Measurements from ENCODE around the gene INPP5E.

INPP5E gene

DNA sequence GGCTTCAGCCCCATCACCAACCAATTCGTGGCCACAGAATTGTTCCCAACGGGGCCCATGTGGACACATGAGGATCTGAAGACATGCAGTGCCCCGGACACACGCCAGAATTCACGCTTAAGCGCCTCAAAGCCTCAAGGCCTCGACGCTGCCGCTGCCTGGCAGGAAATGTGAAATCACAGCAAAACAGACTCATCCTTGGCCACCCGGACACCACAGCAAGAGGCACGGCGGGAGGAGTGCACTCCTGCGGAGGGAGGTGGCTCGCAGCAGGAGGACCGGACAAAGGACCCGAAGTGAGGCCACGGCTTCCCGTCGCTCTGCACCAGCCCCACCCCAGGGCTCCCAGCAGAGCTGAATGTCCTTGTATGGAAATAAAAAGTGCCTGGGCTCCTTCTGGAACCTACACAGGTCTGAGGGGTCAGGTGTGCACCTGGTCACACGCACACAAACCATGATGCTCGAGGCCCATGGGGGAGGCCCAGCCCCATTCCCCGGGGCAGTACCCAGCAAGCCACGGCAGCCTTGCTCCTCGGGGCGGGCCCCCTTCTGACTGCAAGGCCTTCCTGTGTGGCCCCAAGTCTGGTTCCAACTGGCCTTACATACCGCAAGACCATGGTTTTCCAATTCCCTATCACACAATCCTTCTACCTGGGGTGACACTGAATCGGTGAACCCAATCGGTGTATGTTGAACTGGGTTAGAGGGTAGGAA, 33.2 kb upstream of the INPP5E start:
- no peak for DNase-seq (ENCODE audit: low read depth in 2 of 2)

DNA sequence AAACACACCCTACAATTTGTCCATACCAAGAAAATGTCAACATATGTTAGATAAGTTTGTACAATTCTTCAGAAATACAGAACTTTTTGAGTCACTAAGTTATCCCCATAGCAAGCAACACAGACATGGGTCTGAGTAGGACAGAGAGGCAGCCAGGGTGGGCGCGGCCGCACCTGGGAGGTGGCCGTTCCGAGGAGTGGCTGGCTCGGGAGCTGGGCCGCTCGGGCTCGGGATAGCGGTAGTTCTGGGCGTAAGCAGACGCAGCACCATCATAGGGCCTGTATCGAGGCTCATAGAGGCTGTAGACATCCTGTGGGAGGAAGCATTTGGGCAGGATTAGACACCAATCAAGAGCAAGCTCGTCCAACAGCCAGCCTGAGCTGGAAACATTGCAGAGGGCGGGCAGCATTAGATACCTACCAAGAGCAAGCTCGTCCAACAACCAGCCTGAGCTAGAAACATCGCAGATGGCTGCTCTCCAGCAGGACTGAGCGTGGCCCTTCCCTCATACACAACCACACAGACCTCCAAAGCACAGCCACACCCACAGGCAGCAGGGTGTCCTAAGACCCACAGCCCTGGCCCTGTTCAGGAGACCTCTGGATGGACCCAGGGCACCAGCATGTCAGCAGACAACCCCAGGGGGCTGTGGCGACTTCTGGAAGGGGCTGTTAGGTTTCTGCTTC, 32.3 kb upstream of the INPP5E start:
- no peak for DNase-seq (ENCODE audit: low read depth in 2 of 2)

DNA sequence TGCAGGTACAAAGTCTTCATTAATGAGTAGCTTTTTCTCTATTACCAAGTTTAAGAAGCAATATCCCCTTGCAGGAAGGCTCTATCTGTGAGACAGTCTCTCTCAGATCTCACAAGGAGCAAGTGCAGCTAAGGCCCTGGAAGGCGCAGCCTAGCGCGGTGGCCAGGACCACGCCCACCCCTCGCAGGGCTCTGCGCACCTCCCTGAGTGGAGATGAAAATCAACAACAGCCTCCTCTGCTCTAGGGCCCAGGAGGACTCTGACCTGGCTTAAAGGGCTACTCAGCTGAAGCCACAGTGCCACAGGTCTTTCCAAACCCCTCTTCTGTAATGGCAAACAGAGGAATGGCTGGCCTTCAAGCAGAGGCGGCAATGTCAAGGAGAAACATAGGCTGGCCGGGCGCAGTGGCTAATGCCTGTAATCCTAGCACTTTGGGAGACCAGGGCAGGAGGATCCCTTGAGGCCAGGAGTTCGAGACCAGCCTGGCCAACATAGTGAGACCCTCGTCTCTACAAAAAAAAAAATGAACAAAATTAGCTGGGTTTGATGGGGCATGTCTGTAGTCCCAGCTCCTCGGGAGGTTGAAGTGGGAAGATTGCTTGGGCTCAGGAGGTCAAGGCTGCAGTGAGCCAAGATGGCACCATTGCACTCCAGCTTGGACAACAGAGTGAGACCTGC, 31.3 kb upstream of the INPP5E start:
- DNase-seq (ENCODE audit: low read depth in 2 of 2): no peak

DNA sequence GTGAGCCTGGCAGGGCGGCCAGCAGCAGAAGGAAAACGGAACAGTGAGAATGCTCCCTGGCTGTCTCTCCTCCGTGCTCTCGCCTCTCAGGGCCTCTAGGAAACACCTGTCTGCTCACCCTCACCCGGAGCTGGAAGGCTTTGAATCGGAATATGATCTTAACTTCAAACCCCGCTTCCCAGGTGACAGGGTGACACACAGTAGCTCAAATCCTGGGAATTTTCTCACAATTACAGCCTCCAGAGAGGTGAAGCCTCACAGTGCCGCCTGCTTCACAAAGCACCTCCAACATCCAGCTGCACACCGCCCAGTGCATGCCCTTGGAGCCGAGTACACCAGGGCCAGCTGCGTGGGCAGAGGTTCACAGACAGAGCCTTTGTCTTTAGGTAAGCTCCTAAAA, 30.7 kb upstream of the INPP5E start:
- no peak for DNase-seq (ENCODE audit: low read depth in 2 of 2)

DNA sequence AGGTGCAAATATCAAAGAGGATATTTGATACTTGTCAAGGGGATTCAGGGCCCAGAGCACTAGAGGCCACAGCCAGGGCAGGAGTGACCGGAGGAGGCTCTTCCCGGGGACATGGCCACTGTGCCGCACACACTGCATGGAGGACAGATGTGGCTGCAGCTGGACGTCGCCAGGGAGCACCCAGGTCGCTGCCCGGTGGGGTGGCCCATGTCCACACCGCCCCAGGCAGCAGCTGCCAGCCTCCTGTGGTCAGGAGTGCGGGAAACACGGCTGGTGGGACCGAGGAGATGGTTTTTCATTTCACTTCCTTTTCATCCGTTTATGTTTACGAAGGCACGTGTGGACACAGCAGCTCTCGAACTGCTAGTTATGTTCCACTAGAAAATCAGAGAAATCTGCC, 28.1 kb upstream of the INPP5E start:
- no peak for DNase-seq (ENCODE audit: low read depth in 2 of 2)

DNA sequence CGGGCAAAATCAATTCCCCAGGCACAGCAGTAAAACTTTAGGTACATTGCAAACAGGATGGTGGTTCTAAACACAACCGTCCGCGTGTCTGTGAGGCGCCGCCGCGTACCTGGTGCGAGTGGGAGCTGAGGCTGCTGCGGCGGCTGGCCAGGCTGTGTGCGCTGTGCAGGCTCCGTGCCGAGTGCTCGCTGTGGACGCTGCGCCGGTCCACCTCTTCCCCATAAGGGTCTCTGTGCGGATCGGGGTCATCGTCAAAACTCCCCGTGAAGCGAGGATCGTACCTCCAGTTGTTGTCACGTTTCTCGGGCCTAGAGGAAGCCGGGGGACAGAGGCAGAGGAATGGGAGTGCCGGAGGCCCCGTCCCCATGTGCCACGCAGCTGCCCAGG, 26.5 kb upstream of the INPP5E start:
- DNase-seq (ENCODE audit: low read depth in 2 of 2): no peak

DNA sequence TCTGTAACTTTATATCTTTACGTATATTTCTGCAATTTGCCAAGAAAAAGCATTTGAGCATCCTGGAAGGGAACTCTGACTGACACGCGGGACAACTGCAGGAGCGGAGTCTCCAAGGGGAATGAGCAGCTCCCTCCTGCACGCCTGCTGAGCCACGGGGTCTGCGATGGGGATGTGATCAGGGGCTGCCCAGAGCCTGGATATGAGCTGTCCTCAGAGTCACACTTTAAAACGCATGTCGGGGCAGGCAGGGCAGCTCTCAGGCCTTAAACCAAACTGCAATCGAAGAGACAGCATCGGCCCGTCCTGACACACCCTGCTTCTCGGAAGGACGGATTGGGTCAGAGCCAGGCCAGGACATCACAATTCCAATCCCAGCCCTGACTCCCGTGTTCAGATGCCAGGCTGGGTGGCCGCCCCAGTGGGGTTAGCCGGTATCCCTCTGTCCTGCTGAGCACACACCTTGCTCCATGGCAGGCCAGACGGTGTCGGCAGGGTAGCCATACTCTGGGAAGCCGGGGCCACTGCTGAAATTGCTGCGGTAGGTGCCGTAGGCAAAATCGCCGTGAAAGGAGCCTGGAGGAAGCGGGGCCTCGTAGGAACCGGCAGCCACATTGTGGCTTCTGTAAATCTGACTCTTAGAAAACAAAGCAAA, 26.0 kb upstream of the INPP5E start:
- no peak for DNase-seq (ENCODE audit: low read depth in 2 of 2)

DNA sequence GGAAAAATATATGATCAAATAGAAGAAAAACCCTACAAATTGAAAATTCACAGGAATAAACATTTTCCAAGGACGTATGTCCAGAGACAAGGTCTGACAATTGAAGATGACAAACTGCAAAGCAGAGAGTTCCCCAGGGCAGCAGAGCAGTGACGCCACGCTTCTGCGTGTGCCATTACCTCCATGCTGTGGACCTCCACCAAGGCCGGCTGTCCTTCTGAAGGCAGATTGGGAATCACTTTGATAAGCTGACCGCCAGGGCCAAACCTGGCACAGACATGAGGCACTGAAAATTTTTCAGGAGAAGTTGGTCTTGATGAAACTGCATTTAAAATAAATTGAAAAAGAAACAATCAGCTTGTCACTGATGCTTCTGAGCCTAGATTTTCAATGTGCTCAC, 24.6 kb upstream of the INPP5E start:
- no peak for DNase-seq (ENCODE audit: low read depth in 2 of 2)

DNA sequence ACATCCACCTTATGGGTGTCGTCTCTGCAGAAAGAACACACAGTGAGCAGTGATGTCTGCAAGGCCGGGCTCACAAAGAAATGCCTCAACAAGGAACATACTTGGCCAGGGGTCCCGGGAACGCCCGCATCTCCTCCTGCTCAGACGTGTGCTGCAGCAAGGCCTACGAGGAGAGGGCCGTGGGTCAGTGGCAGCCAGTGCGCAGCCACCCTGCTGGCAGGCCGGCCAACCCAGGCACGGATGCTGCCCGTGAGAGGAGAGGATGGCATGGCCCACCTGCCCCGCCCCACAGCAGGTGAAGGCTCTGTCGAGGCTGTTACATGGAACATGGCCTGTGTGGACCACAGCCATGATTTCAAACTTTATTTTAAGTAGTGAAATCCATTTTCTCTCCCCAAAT, 23.9 kb upstream of the INPP5E start:
- no peak for DNase-seq (ENCODE audit: low read depth in 2 of 2)

DNA sequence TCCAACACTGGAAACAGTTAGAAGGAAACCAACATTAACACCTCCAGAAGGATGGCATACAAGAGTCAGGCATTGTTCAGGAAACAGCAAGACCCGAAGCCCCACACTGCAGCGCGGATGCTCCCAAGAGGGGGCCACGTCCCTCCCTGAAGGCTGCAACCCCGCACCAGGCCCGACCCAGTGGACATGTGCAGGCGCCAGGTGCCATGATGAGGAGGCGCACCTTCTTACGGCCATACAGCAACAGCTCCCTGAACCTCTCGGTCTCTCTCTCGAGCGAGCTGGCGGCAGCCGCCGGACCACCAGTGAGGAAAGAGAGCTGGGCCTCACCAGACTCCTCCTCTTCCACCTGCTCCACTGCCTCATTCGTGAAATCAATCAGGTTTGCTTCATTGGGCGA, 23.0 kb upstream of the INPP5E start:
- no peak for DNase-seq (ENCODE audit: low read depth in 2 of 2)

DNA sequence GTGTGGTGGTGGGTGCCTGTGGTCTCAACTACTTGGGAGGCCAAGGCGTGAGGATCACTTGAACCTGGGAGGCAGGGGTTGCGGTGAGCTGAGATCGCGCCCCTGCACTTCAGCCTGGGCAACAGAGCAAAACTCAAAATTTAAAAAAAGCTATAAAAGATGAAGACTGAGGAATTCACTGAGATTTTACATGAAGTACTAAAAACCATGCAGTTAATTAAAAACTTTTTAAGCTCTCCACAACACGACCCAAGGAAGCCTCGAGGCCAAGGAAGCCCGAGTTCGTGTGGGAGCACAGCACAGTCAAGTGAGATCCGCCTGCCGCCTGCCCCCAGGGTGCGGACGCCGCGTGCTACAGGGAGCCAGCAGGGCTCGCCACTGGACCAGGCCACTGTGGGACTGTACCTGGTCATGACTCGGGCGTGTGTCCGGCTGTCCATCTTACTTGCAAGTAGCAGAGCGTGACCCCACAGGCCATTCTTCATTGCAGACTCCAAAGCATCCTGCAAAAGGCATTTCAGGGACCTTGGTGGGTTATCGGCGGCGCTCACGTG, 21.2 kb upstream of the INPP5E start:
- no peak for DNase-seq (ENCODE audit: low read depth in 2 of 2)

DNA sequence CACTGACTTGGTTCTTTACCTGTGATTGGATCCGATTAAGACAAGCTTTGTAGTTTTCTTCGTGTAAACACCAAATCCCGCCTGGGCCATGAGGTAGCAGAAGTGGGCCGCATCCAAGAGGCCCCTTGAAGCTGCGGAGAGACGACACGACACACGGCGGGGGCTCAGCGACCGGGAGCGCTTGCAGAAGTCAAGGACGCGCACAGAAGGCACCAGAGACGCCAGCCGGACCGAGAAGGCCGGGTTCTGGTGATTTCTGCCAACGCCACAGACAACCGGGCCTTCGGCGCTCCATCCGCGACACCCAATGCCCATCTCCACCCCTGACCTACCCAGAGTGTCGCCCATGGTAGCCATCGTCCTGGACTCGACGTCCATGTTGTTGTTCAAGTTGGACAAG, 19.8 kb upstream of the INPP5E start:
- DNase-seq (ENCODE audit: low read depth in 2 of 2): no peak

DNA sequence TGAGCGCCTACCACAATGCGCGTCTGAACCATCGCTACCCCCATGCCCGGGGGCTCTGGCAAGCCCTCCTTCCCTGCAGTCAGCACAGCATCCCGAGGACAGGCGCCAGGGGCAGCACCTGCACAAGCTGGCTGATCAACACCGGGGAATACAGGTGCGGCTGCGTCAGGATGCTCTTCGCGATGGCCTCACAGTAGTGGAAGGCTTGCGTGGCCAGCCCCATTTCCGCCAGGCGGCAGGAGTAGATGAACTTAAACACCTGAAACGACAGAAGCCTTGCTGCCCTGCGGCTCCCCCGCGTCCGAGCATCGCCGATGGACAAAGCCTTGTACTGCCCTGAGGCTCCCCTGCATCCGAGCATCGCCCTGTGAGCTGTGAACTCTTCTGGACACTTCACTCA, 17.7 kb upstream of the INPP5E start:
- no peak for DNase-seq (ENCODE audit: low read depth in 2 of 2)

DNA sequence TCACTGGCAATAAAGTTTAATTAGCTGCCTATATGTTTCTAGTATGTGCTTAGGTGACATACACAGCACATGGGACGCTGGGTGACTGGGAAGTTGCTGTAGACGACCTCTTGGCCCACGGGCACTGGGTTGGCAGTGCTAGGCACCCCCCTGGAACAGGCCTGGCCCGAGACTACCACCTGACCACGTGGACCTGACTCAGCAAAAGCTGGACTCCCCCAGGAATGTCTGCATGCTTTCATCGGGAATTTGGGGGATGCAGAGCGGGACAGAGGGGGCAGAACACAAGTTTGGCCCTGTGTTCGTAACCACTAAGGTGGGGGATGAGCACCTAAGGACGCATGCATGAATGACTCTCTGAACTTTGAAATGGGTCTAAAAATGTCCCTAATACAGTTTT, 16.6 kb upstream of the INPP5E start:
- DNase-seq (ENCODE audit: low read depth in 2 of 2): no peak

DNA sequence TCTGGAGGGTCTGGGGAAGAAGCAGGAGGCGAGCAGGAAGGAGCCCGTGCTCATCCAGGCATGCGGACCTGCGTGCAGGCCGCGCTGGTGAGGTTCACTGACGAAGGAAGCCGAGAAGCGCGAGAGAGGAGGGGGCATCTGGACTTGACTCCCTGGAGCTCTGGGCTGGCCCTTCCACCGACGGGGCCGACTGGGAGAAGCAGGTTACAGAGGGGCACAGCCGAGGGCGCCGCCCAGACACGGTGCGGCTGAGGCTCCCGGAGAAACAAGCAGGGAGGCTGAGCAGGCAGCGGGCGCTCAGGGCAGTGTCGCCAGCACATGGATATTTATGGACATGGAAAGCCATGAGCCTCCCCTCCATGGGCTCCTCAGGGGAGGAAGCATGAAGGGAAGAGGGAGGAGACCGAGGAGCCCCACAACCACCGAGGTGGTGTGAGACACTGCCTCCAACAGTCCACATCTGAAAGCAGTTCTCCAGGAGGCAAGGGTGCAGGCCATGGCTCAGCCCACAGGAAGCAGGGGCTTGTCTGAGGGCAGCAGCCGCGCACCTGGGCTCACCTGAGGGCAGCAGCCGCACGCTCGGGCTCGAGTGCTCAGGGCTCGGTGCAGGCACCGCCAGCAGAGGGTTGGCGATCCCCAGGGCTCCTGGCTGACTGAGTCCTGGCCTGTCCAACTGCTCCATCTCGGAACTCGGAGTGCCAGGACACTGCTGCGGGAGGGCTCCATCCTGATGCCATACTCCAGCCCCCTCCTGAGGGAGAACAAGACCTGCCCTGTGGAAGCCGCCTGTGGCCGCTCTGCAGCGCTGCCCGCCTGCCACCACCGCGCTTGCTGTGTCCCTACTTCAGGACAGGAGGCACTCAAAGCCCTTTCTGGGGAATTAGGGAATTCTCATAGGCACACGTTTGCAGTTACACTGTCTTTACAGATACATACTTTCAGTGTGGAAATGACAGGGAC, 15.7 kb upstream of the INPP5E start:
- no peak for DNase-seq (ENCODE audit: low read depth in 2 of 2)

DNA sequence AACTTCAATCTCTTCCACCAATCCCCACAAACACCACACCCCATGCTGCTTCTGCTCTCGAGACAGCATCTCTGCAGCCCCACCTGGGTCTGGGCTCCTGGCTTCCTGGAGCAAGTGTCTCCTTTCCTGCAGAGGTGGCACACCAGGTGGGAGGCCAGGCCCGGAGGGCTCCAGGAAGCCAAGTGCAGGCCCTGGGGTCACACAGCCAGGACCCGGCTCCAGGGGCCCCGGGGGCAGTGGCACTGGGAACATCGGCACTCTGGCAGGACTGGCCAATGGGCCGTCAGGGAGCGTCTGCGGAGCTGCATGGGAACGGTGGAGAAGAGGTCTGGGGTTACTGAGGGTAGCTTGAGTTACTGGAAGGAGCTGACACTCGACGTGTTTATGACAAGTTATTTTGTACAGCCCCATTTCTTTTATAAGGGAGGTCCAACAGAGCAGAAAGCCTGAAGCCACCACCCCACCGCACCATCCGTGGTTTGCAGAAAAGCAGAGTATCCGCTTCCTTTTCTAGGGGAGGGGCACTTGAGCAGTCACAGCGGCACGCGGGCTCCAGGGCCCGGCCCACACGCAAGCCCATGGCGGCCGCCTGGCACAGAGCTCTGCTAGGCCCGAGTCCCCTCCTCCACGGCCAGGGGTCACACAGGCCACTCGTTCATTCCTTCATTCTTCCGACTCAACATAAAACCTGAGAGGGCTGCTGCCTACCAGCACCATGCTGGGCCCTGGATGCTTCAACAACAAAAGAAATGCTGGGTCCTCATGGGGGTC, 14.6 kb upstream of the INPP5E start:
- DNase-seq (ENCODE audit: low read depth in 2 of 2): no peak

DNA sequence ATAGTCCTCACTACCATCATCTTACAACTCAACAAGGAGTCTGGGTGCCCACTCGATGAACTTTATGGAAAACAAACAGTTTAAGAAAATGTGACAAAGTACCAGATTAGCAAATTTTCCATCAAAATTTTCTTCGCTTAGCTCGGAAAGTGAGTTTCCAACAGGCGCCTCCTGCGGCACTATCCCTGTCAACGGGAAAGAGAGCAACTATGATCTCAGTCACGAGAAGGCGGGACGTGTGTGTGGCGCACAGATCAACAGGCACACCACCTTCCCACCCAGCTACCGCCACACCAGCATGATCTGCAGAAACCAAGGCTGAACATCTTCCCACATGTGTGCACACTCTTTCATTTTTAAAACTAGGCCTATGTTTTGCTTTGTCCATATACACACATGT, 13.7 kb upstream of the INPP5E start:
- DNase-seq (ENCODE audit: low read depth in 2 of 2): no peak

DNA sequence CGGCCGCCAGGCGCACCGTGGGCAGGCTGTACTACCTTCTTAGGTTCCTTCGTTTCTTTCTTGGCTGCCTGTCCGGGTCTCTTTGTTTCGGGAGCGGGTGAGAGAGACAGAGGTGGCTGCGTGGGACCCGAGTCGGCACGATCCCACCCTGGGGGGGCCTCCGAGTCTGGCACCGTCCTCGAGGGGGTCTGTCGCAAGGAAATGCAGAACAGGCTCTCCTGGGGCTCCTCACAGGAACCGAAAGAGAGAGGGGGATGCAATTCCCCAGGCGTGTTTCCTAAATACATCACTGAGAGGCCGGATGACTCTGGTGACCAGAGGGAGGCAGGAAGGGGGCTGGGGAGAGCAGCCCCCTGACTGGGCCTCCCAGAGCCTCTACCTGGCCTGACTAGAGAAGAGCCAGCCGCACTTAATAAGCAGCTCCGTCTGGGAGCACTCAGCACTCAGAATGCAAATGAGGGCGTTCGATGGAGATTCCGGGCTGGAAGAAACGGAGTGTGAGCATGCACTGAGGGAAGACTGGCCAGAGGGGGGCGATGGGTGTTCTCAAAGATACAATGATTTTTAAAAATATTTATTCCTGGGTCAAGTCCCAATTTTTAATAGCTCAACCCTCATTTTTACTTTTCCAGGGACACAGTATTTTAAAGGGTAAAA, 11.7 kb upstream of the INPP5E start:
- no peak for DNase-seq (ENCODE audit: low read depth in 2 of 2)

DNA sequence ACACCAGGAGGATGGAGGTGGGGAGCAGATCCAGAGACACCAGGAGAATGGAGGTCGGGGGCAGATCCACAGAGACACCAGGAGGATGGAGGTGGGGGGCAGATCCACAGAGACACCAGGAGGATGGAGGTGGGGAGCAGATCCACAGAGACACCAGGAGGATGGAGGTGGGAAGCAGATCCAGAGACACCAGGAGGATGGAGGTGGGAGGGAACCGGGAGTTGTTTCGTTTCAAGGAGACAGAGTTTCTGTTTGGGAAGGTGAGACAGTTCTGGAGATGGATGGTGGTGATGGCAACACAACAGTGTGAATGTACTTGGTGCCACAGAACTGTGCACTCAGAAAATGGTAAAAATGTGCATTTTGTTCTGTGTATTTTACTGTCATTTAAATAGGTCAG, 9.0 kb upstream of the INPP5E start:
- no peak for DNase-seq (ENCODE audit: low read depth in 2 of 2)

DNA sequence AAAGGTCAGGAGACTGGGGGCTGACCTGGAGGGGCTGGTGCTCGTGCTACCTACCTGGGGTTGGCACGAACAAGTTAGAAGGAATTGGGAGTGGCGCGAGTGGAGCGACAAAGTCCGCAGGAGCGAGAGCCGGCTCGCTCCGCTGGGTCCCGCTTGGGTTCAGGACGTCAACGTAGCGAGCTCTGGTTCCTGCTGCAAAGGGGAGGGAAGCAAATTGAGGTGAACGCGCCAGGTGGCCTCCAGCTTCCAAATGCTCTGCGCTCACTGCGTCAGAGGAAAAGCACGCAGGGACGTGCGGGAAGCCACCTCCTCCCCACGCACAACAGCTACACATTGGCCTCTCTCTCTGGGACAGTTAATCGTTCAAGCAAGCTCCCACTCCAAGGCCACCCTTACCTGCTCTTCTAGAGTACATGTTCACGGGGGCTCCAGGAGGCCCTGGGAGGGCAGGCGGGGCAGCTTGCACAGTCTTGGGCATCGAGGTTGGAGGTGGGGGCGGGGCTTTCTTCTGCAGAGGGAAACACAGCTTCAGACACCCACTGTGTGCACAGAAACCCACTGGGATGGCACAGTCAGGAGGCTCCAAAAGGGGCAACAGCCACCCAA, 7.6 kb upstream of the INPP5E start:
- no peak for DNase-seq (ENCODE audit: low read depth in 2 of 2)
